CD4-positive, alpha-beta T cell treated with Interleukin-6 at 100 ng/mL for 8 hours (primary cell): ENCODE data around the gene GRIN2A.

ENCODE experiments used
- DNase-seq: peaks from one replicate; pipeline ENCODE4 v3.0.0-alpha.2; 2020; ENCODE audit warnings: mixed read lengths, low spot score

GRIN2A gene

GRCh38 chr16:10181196-10182162 is 749 bp downstream of the GRIN2A start:
- DNase-seq, result no peak

- no peak for DNase-seq
Measured at GRCh38 chr16:10180771-10181163, 1.5 kb downstream of the GRIN2A start.

- no peak for DNase-seq
Measured at GRCh38 chr16:10180042-10180770, 2.0 kb downstream of the GRIN2A start.

GRCh38 chr16:10178526-10178925 is 3.7 kb downstream of the GRIN2A start:
- no peak for DNase-seq

- DNase-seq, result no peak
Measured at GRCh38 chr16:10178080-10178479, 4.1 kb downstream of the GRIN2A start.

- no peak for DNase-seq
Measured at GRCh38 chr16:10172848-10173655, 9.2 kb downstream of the GRIN2A start.

- no peak for DNase-seq
Measured at GRCh38 chr16:10171221-10171620, 11.0 kb downstream of the GRIN2A start.

GRCh38 chr16:10169904-10170410 is 12.3 kb downstream of the GRIN2A start:
- DNase-seq, result no peak

- no peak for DNase-seq
Measured at GRCh38 chr16:10169031-10169430, 13.2 kb downstream of the GRIN2A start.

- no peak for DNase-seq
Measured at GRCh38 chr16:10168258-10168657, 14.0 kb downstream of the GRIN2A start.

- DNase-seq, result no peak
Measured at GRCh38 chr16:10165643-10166042, 16.6 kb downstream of the GRIN2A start.

- DNase-seq, result no peak
Measured at GRCh38 chr16:10162981-10163380, 19.2 kb downstream of the GRIN2A start.

- no peak for DNase-seq
Measured at GRCh38 chr16:10156099-10156498, 26.1 kb downstream of the GRIN2A start.

- no peak for DNase-seq
Measured at GRCh38 chr16:10154389-10154788, 27.8 kb downstream of the GRIN2A start.

- DNase-seq, result no peak
Measured at GRCh38 chr16:10153985-10154384, 28.2 kb downstream of the GRIN2A start.

GRCh38 chr16:10151718-10152117 is 30.5 kb downstream of the GRIN2A start:
- DNase-seq, result no peak

- no peak for DNase-seq
Measured at GRCh38 chr16:10150906-10151305, 31.3 kb downstream of the GRIN2A start.

GRCh38 chr16:10145542-10146035 is 36.6 kb downstream of the GRIN2A start:
- DNase-seq, result no peak

- DNase-seq, result no peak
Measured at GRCh38 chr16:10141671-10142070, 40.6 kb downstream of the GRIN2A start.

GRCh38 chr16:10138881-10139280 is 43.3 kb downstream of the GRIN2A start:
- no peak for DNase-seq

GRCh38 chr16:10137341-10137740 is 44.9 kb downstream of the GRIN2A start:
- no peak for DNase-seq

GRCh38 chr16:10136916-10137315 is 45.3 kb downstream of the GRIN2A start:
- no peak for DNase-seq
